GM12878 (cell line): ENCODE measurements around the gene LIMCH1. TPM values are rescaled to one million over a fixed set of nuclear protein-coding genes. Genes with fewer than 3 reads are reported as not detected.

ENCODE experiments used
- ATAC-seq: fragments of 200-7000 bp; cut with Tn5 transposase; 3 replicates; pipeline ENCODE4 v1.9.1; 2020; ENCODE audit warnings: mild to moderate bottlenecking, moderate library complexity
- BruUV-seq: library from RNA; stranded (reverse); fragments of 400-500 nt; replicated peaks from 2 replicates; lab custom pipeline; 2021; lab: Mats Ljungman, UMichigan
- CTCF ChIA-PET: fragments of 300-600 bp; sonication (Branson Sonifier 250); formaldehyde crosslinking; extraction: SDS; loops from one replicate; lab custom pipeline; 2021; ENCODE audit warnings: inconsistent platforms; lab: Yijun Ruan, JAX
- POLR2A ChIA-PET: fragments of 350-600 bp; formaldehyde crosslinking; extraction: SDS; loops from one replicate; lab custom pipeline; 2021; ENCODE audit warnings: inconsistent platforms; lab: Charles Lee
- RAD21 ChIA-PET: fragments of 300-600 bp; sonication (Branson Sonifier 250); formaldehyde crosslinking; loops from one replicate; lab custom pipeline; 2023; ENCODE audit warnings: antibody characterized with exemption; ENCODE audit not compliant: unreplicated experiment; lab: Charles Lee
- SMC1A ChIA-PET: fragments of 300-600 bp; sonication (Branson Sonifier 250); formaldehyde crosslinking; loops from one replicate; lab custom pipeline; 2023; ENCODE audit not compliant: unreplicated experiment, uncharacterized antibody; lab: Charles Lee
- DNase-seq: peaks from one replicate; pipeline ENCODE4 v3.0.0-alpha.2; 2011; ENCODE audit warnings: low read depth, low spot score
- FAIRE-seq: peaks from 3 replicates; lab custom pipeline; 2011; peaks lifted over from hg19 to GRCh38; lab: Jason Lieb, UNC
- H2AFZ ChIP-seq: 2 replicates; pipeline ENCODE4 v1.6.0; 2011; ENCODE audit warnings: low read depth, low read length, control low read depth; ENCODE audit not compliant: control insufficient read depth
- H3K27ac ChIP-seq: 2 replicates; pipeline ENCODE4 v1.5.1; 2011; ENCODE audit warnings: control low read depth; ENCODE audit not compliant: control insufficient read depth, insufficient read depth
- H3K27me3 ChIP-seq, 2 experiments: replicated peaks in 1 of 2; 2 replicates each; pipeline versions ENCODE4 v1.6.0 to v1.6.1; 2011; ENCODE audit warnings: low read length in 1 of 2; ENCODE audit not compliant: control insufficient read depth in 2 of 2, insufficient read depth in 2 of 2
- H3K36me3 ChIP-seq, 2 experiments: 2 replicates each; pipeline ENCODE4 v1.5.1; 2011; ENCODE audit warnings: low read length in 1 of 2; ENCODE audit not compliant: control insufficient read depth in 2 of 2, insufficient read depth in 2 of 2
- H3K4me1 ChIP-seq: 2 replicates; pipeline ENCODE4 v1.6.1; 2011; ENCODE audit warnings: mild to moderate bottlenecking, low read length, moderate library complexity, mixed read lengths; ENCODE audit not compliant: control insufficient read depth, insufficient read depth
- H3K4me2 ChIP-seq: 2 replicates; pipeline ENCODE4 v1.6.0; 2011; ENCODE audit warnings: control low read depth; ENCODE audit not compliant: control insufficient read depth, insufficient read depth
- H3K4me3 ChIP-seq: fragments of 200-600 bp; sonication (generic); 2 replicates; pipeline ENCODE4 v1.5.1; 2016
- H3K79me2 ChIP-seq: 2 replicates; pipeline ENCODE4 v1.6.0; 2011; ENCODE audit warnings: low read length; ENCODE audit not compliant: control insufficient read depth, insufficient read depth
- H3K9ac ChIP-seq: 2 replicates; pipeline ENCODE4 v1.8.0; 2011; ENCODE audit warnings: low read length, control low read depth, mixed read lengths; ENCODE audit not compliant: control insufficient read depth, insufficient read depth
- H3K9me3 ChIP-seq: replicated peaks from 3 replicates; pipeline ENCODE4 v1.5.1; 2011; ENCODE audit warnings: mild to moderate bottlenecking, low read length; ENCODE audit not compliant: control insufficient read depth, insufficient read depth
- H4K20me1 ChIP-seq: 2 replicates; pipeline ENCODE4 v1.6.0; 2011; ENCODE audit not compliant: control insufficient read depth, insufficient read depth
- CBX5 ChIP-seq: sonication (generic); IDR thresholded peaks from 2 replicates; pipeline ENCODE4 v1.6.1; 2016; ENCODE audit warnings: low read depth, moderate library complexity, mild to moderate bottlenecking, inconsistent platforms
- HDAC2 ChIP-seq: fragments of 200-600 bp; sonication (generic); IDR thresholded peaks from 2 replicates; pipeline ENCODE4 v1.6.1; 2017
- KAT2A ChIP-seq: conservative IDR thresholded peaks from 2 replicates; pipeline ENCODE4 v1.6.1; 2011; ENCODE audit warnings: low read depth, low read length; ENCODE audit not compliant: control insufficient read depth
- KDM1A ChIP-seq: fragments of 200-600 bp; sonication (generic); IDR thresholded peaks from 2 replicates; pipeline ENCODE4 v1.6.1; 2016; ENCODE audit warnings: borderline replicate concordance
- NBN ChIP-seq: fragments of 450-650 bp; IDR thresholded peaks from 2 replicates; pipeline ENCODE4 v1.6.1; 2016
- NR2C1 ChIP-seq: fragments of 450-650 bp; IDR thresholded peaks from 2 replicates; pipeline ENCODE4 v1.6.1; 2017; ENCODE audit warnings: antibody characterized with exemption, mild to moderate bottlenecking, moderate library complexity
- NR2C2 ChIP-seq: IDR thresholded peaks from 2 replicates; pipeline ENCODE4 v1.6.1; 2011; ENCODE audit warnings: borderline replicate concordance, low read depth; ENCODE audit not compliant: control insufficient read depth, insufficient read length
- PAX8 ChIP-seq: fragments of 450-650 bp; IDR thresholded peaks from 2 replicates; pipeline ENCODE4 v1.6.1; 2017; ENCODE audit warnings: mild to moderate bottlenecking, moderate library complexity
- RB1 ChIP-seq: fragments of 450-650 bp; formaldehyde crosslinking; IDR thresholded peaks from 2 replicates; pipeline ENCODE4 v1.6.1; 2017; ENCODE audit warnings: mild to moderate bottlenecking, borderline replicate concordance
- RBBP5 ChIP-seq: fragments of 200-600 bp; sonication (generic); conservative IDR thresholded peaks from 2 replicates; pipeline ENCODE4 v1.6.1; 2016
- SIX5 ChIP-seq: IDR thresholded peaks from 2 replicates; pipeline ENCODE4 v1.6.1; 2011; ENCODE audit warnings: mild to moderate bottlenecking, low read depth, low read length, moderate library complexity; ENCODE audit not compliant: severe bottlenecking
- SMAD1 ChIP-seq: fragments of 450-650 bp; IDR thresholded peaks from 2 replicates; pipeline ENCODE4 v1.6.1; 2018; ENCODE audit warnings: mild to moderate bottlenecking, low read depth; ENCODE audit not compliant: partially characterized antibody
- TBL1XR1 ChIP-seq: IDR thresholded peaks from 2 replicates; pipeline ENCODE4 v1.6.1; 2012; ENCODE audit warnings: low read depth, low read length, improper control_type of control experiment
- TCF7 ChIP-seq: IDR thresholded peaks from 2 replicates; pipeline ENCODE4 v1.6.1; 2014; ENCODE audit warnings: antibody characterized with exemption, borderline replicate concordance
- ZNF274 ChIP-seq: IDR thresholded peaks from one replicate; pipeline ENCODE4 v1.8.0; 2011; ENCODE audit not compliant: insufficient read length, insufficient read depth
- WGBS: methylation state at CpG from one replicate; pipeline ENCODE4 v1.1.6; 2016; ENCODE audit warnings: low lambda C conversion rate; ENCODE audit not compliant: insufficient replicate concordance, insufficient coverage; ENCODE audit errors: missing lambda C conversion rate; 5-methylcytosine and 5-hydroxymethylcytosine counted together
- in situ Hi-C: fragments of 300-500 bp; cut with MboI; formaldehyde crosslinking; loops from 9 replicates; pipeline ENCODE4 v1.14.3; 2018; ENCODE audit warnings: mixed read lengths
- intact Hi-C: fragments of 100-400 bp; cut with micrococcal nuclease; formaldehyde crosslinking; loops from one replicate; pipeline ENCODE4 v1.14.2; 2022; ENCODE audit not compliant: unreplicated experiment
- polyA plus RNA-seq, 11 experiments: library from polyadenylated mRNA; depleted of rRNA in 4 of 11; unstranded in 6 of 11; stranded (reverse) in 5 of 11; fragments of >200 nt; fragmentation: Nextera tagmentation in 4 of 11; fragmentation: Illumina TruSeq in 1 of 11; extraction: Ambion mirVana in 4 of 11; extraction: Trizol in 1 of 11; gene quantifications; 1 replicate in 1 of 11; 2 replicates in 10 of 11; pipeline versions ENCODE4 v1.2.1 to v1.2.3, GENCODE V29; 2011 to 2016; ENCODE audit warnings: inconsistent platforms in 2 of 11, missing spikeins in 2 of 11, low read depth in 1 of 11
- total RNA-seq, 4 experiments: library from RNA; depleted of rRNA in 3 of 4; stranded (reverse); fragments of >200 nt in 3 of 4; fragmentation: Illumina TruSeq in 1 of 4; extraction: Trizol in 1 of 4; gene quantifications; 2 replicates each; pipeline versions ENCODE4 v1.2.1 to v1.2.3, GENCODE V29; 2013 to 2021
- TF ChIP-seq, protein P1 (sequence below): fragments of 450-650 bp; formaldehyde crosslinking; IDR thresholded peaks from 2 replicates; pipeline ENCODE4 v1.5.0; 2022; ENCODE audit warnings: mild to moderate bottlenecking, missing genetic modification characterization

LIMCH1 gene
- total and polyA plus RNA-seq, 10 of the 15 experiments (the other 5 are each of a cell fraction or from before 2014, with no cell fraction given) = 0.07 to 0.15 TPM; not detected in 8

GRCh38 chr4:41657561-41657960 is 119.6 kb downstream of the LIMCH1 start:
- Histone ChIP-seq H4K20me1 (no peaks in the 10 kb centered on the region), H3K9ac (no peak overlapping the region), H3K4me1 (no peaks in the 10 kb centered on the region), H3K27me3 (no peaks in the 10 kb centered on the region), H3K9me3 (no peaks in the 10 kb centered on the region), H3K4me3 (no peak overlapping the region), H3K79me2 (no peaks in the 10 kb centered on the region), H2AFZ (no peak overlapping the region), H3K4me2 (no peak overlapping the region), H3K36me3 (no peaks in the 10 kb centered on the region), H3K27ac (no peak overlapping the region)
- in situ Hi-C loops = loop anchor here (25.0 kb wide), 1 partner anchor 745 kb away; no protein-coding TSS in a partner anchor
- ChIA-PET POLR2A (no interaction called here), RAD21 (no interaction called here), SMC1A (no interaction called here), CTCF (interaction anchor here (4.5 kb wide), 1 partner anchor 376 kb away, joined by 17 read pairs; no protein-coding TSS in a partner anchor)
- 1% methylated on average over 4 of the region's 4 CpGs for WGBS
- no TSS peak for BruUV-seq
- no peak for DNase-seq
- intact Hi-C loops = no loop called here
- no peak for TF ChIP-seq TBL1XR1
- TF ChIP-seq, protein P1, sequence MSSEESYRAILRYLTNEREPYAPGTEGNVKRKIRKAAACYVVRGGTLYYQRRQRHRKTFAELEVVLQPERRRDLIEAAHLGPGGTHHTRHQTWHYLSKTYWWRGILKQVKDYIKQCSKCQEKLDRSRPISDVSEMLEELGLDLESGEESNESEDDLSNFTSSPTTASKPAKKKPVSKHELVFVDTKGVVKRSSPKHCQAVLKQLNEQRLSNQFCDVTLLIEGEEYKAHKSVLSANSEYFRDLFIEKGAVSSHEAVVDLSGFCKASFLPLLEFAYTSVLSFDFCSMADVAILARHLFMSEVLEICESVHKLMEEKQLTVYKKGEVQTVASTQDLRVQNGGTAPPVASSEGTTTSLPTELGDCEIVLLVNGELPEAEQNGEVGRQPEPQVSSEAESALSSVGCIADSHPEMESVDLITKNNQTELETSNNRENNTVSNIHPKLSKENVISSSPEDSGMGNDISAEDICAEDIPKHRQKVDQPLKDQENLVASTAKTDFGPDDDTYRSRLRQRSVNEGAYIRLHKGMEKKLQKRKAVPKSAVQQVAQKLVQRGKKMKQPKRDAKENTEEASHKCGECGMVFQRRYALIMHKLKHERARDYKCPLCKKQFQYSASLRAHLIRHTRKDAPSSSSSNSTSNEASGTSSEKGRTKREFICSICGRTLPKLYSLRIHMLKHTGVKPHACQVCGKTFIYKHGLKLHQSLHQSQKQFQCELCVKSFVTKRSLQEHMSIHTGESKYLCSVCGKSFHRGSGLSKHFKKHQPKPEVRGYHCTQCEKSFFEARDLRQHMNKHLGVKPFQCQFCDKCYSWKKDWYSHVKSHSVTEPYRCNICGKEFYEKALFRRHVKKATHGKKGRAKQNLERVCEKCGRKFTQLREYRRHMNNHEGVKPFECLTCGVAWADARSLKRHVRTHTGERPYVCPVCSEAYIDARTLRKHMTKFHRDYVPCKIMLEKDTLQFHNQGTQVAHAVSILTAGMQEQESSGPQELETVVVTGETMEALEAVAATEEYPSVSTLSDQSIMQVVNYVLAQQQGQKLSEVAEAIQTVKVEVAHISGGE (CRISPR knock-in tag) = no peak
- no peak for TF ChIP-seq RBBP5
- ATAC-seq = no peak
- FAIRE-seq = no peak

- Histone ChIP-seq H3K4me1 (no peaks in the 10 kb centered on the region), H3K27ac (no peak overlapping the region), H4K20me1 (no peaks in the 10 kb centered on the region), H3K9me3 (no peaks in the 10 kb centered on the region), H3K4me3 (no peak overlapping the region), H3K36me3 (no peaks in the 10 kb centered on the region), H3K79me2 (no peaks in the 10 kb centered on the region), H3K27me3 (no peaks in the 10 kb centered on the region), H3K9ac (no peak overlapping the region), H2AFZ (no peak overlapping the region), H3K4me2 (no peak overlapping the region)
- ChIA-PET RAD21 (no interaction called here), SMC1A (no interaction called here), CTCF (interaction anchor here (4.5 kb wide), 1 partner anchor 377 kb away, joined by 17 read pairs; no protein-coding TSS in a partner anchor), POLR2A (no interaction called here)
- 22% methylated on average over 4 of the region's 4 CpGs for WGBS
- TF ChIP-seq HDAC2 (no peak), NBN (no peak), KAT2A (no peak), RB1 (no peak), KDM1A (no peak), ZNF274 (no peak), SIX5 (no peak), TCF7 (no peak), CBX5 (no peak), PAX8 (no peak), SMAD1 (no peak), NR2C2 (no peak), NR2C1 (no peak)
- intact Hi-C loops = no loop called here
- in situ Hi-C loops = loop anchor here (25.0 kb wide), 1 partner anchor 746 kb away; no protein-coding TSS in a partner anchor
- no TSS peak for BruUV-seq
- no peak for DNase-seq
- no peak for ATAC-seq
- FAIRE-seq = no peak
Measured at GRCh38 chr4:41658163-41658562, 120.2 kb downstream of the LIMCH1 start.
